Measurements from ENCODE around the gene NRTN. TPM values are rescaled to one million over a fixed set of nuclear protein-coding genes. Genes with fewer than 3 reads are reported as not detected.
"Not testable (repeated sequence)": the region's sequence is repeated elsewhere in the genome, so short reads cannot be mapped to it uniquely, and the experiment has no call there.

Gene NRTN
- polyA plus RNA-seq, 3 donors: not detected

GRCh38 chr19:5873617-5874199 lies 68.8 kb downstream of the NRTN start:
- no peaks in the 10 kb centered on the region for H3K79me2 ChIP-seq (ENCODE audit: insufficient read depth, low read length)
- no peak for TF ChIP-seq CTCF (IDR thresholded peaks at IDR 0.05)
- H3K4me3 ChIP-seq (replicated peaks in 1 of 3; ENCODE audit: low read depth in 2 of 3, low read length in 3 of 3): no peak overlapping the region
- H4K20me1 ChIP-seq (ENCODE audit: insufficient read depth, low read length): no peaks in the 10 kb centered on the region
- Mint-ChIP-seq H3K27ac (peak overlapping the region in 1 of 7 donors; percentile 17), H3K36me3 (no peaks in the 10 kb centered on the region), H3K9me3 (peaks cover 0 to 5% (median 0%) of the 10 kb centered on the region in 7 donors), H3K4me1 (no peaks in the 10 kb centered on the region), H3K4me3 (no peak overlapping the region), H3K27me3 (ENCODE audit: low read depth in 3 of 3) (peaks cover 2 to 10% (median 8%) of the 10 kb centered on the region in 3 donors)
- no peak overlapping the region for H2AFZ ChIP-seq (ENCODE audit: insufficient read depth, low read depth, low read length, poor library complexity, severe bottlenecking)
- H3K36me3 ChIP-seq (replicated peaks in 1 of 2; ENCODE audit: control insufficient read depth in 1 of 2, insufficient read depth in 2 of 2, low read length in 2 of 2): no peaks in the 10 kb centered on the region
- no peaks in the 10 kb centered on the region for H3K4me1 ChIP-seq (ENCODE audit: control insufficient read depth in 1 of 2, insufficient read depth in 2 of 2, low read length in 2 of 2)
- no peaks in the 10 kb centered on the region for H3K9me3 ChIP-seq (replicated peaks in 1 of 2; ENCODE audit: control insufficient read depth in 1 of 2, insufficient read depth in 1 of 2, low read length in 2 of 2)
- no peak overlapping the region for H3K9ac ChIP-seq (ENCODE audit: insufficient read depth, low read length, poor library complexity, severe bottlenecking)
- H3K27me3 ChIP-seq (ENCODE audit: control insufficient read depth in 2 of 2, insufficient read depth in 2 of 2, low read length in 2 of 2): no peaks in the 10 kb centered on the region
- no peak for DNase-seq
- H3K4me2 ChIP-seq (replicated peaks; ENCODE audit: extremely low read depth, low read length, poor library complexity, severe bottlenecking): no peak overlapping the region
- 96% methylated on average over 6 of the region's 12 CpGs for WGBS (ENCODE audit: insufficient coverage)
- intact Hi-C loops (cut with micrococcal nuclease): no loop called here
- H3K27ac ChIP-seq (ENCODE audit: low read depth in 1 of 2, low read length in 2 of 2): no peak overlapping the region

GRCh38 chr19:5874496-5874895 lies 69.6 kb downstream of the NRTN start:
- 65% methylated on average over 2 of the region's 7 CpGs for WGBS (ENCODE audit: insufficient coverage)

More at GRCh38 chr19:5874496-5874895, 69.6 kb downstream of the NRTN start:
- H3K36me3 Mint-ChIP-seq; H3K9ac ChIP-seq (ENCODE audit: insufficient read depth, low read length, poor library complexity, severe bottlenecking); H3K9me3 Mint-ChIP-seq; H3K4me3 ChIP-seq (replicated peaks in 1 of 3; ENCODE audit: low read depth in 2 of 3, low read length in 3 of 3); H2AFZ ChIP-seq (ENCODE audit: insufficient read depth, low read depth, low read length, poor library complexity, severe bottlenecking); H3K36me3 ChIP-seq (replicated peaks in 1 of 2; ENCODE audit: control insufficient read depth in 1 of 2, insufficient read depth in 2 of 2, low read length in 2 of 2); H3K4me1 ChIP-seq (ENCODE audit: control insufficient read depth in 1 of 2, insufficient read depth in 2 of 2, low read length in 2 of 2); H3K27me3 ChIP-seq (ENCODE audit: control insufficient read depth in 2 of 2, insufficient read depth in 2 of 2, low read length in 2 of 2); H4K20me1 ChIP-seq (ENCODE audit: insufficient read depth, low read length); H3K4me1 Mint-ChIP-seq; intact Hi-C loops (cut with micrococcal nuclease); H3K9me3 ChIP-seq (replicated peaks in 1 of 2; ENCODE audit: control insufficient read depth in 1 of 2, insufficient read depth in 1 of 2, low read length in 2 of 2); H3K27ac Mint-ChIP-seq; H3K27ac ChIP-seq (ENCODE audit: low read depth in 1 of 2, low read length in 2 of 2); H3K4me2 ChIP-seq (replicated peaks; ENCODE audit: extremely low read depth, low read length, poor library complexity, severe bottlenecking); H3K79me2 ChIP-seq (ENCODE audit: insufficient read depth, low read length); H3K4me3 Mint-ChIP-seq: not testable (repeated sequence)
- H3K27me3 Mint-ChIP-seq (ENCODE audit: low read depth in 3 of 3): peaks cover 8 to 15% (median 11%) of the 10 kb centered on the region in 3 donors
- DNase-seq: peak in 2 of 3 donors; percentile 15 to 31
